DMS114 treated with DMSO at 0.1 percent for 48 hours (cell line): ENCODE results near the gene MRAP.
"Not testable (repeated sequence)": the region's sequence is repeated elsewhere in the genome, so short reads cannot be mapped to it uniquely, and the experiment has no call there.

Experiments
- DNase-seq: peaks from one replicate; lab custom pipeline; 2025; ENCODE audit not compliant: unreplicated experiment; lab: John Stamatoyannopoulos, UW

MRAP gene

GRCh38 chr21:32299695-32300094 is 1.0 kb downstream of the MRAP start:
- no peak for DNase-seq

- no peak for DNase-seq
Measured at GRCh38 chr21:32300117-32300681, 1.5 kb downstream of the MRAP start.

GRCh38 chr21:32301596-32301995 is 2.9 kb downstream of the MRAP start:
- DNase-seq, result no peak

- DNase-seq, result no peak
Measured at GRCh38 chr21:32302560-32302959, 3.9 kb downstream of the MRAP start.

GRCh38 chr21:32303385-32303784 is 4.7 kb downstream of the MRAP start:
- no peak for DNase-seq

- DNase-seq, result no peak
Measured at GRCh38 chr21:32304998-32305397, 6.3 kb downstream of the MRAP start.

GRCh38 chr21:32306021-32306780 is 7.5 kb downstream of the MRAP start:
- no peak for DNase-seq

GRCh38 chr21:32307706-32308105 is 9.1 kb downstream of the MRAP start:
- no peak for DNase-seq

- DNase-seq, result no peak
Measured at GRCh38 chr21:32308696-32309095, 10.0 kb downstream of the MRAP start.

GRCh38 chr21:32309906-32310460 is 11.3 kb downstream of the MRAP start:
- DNase-seq, result no peak

- not testable (repeated sequence) for DNase-seq
Measured at GRCh38 chr21:32310976-32311375, 12.3 kb downstream of the MRAP start.

- no peak for DNase-seq
Measured at GRCh38 chr21:32311621-32312020, 13.0 kb downstream of the MRAP start.

GRCh38 chr21:32312326-32312725 is 13.7 kb downstream of the MRAP start:
- no peak for DNase-seq

- DNase-seq, result no peak
Measured at GRCh38 chr21:32312976-32313375, 14.3 kb downstream of the MRAP start.

- DNase-seq, result no peak
Measured at GRCh38 chr21:32314806-32315205, 16.2 kb downstream of the MRAP start.

GRCh38 chr21:32315511-32316281 is 17.0 kb downstream of the MRAP start:
- no peak for DNase-seq

GRCh38 chr21:32316361-32317215 is 17.9 kb downstream of the MRAP start:
- no peak for DNase-seq

- no peak for DNase-seq
Measured at GRCh38 chr21:32317726-32318125, 19.1 kb downstream of the MRAP start.

GRCh38 chr21:32319012-32319411 is 20.4 kb downstream of the MRAP start:
- DNase-seq, result no peak

GRCh38 chr21:32320059-32320458 is 21.4 kb downstream of the MRAP start:
- DNase-seq, result no peak

- no peak for DNase-seq
Measured at GRCh38 chr21:32320726-32321125, 22.1 kb downstream of the MRAP start.
